Measurements from ENCODE around the gene CREM. TPM values are rescaled to one million over a fixed set of nuclear protein-coding genes. Genes with fewer than 3 reads are reported as not detected.
A peak's percentile ranks its signal among the peaks of the same experiment; 100 is the strongest.

The CREM gene
- total and polyA plus RNA-seq, 2 experiments from 2014 or later, result 40.9 to 43.8 TPM

GRCh38 chr10:35091994-35092790, 34.5 kb upstream of the CREM start (continued):
- no peak for TF ChIP-seq CREB1 (CRISPR knock-in tag; IDR thresholded peaks at IDR 0.05; ENCODE audit: low read depth)

GRCh38 chr10:35092851-35093250, 33.8 kb upstream of the CREM start:
- H3F3A ChIP-seq (replicated peaks; ENCODE audit: low read depth), result no peaks in the 10 kb centered on the region
- H3K79me2 ChIP-seq (replicated peaks; ENCODE audit: insufficient read depth), result peaks cover 19% of the 10 kb centered on the region
- TF ChIP-seq STAT1 (IDR thresholded peaks at IDR 0.05; ENCODE audit: unreplicated experiment), result no peak
- no peak for TF ChIP-seq NANOG (IDR thresholded peaks at IDR 0.05; ENCODE audit: borderline replicate concordance)
- TF ChIP-seq EZH2 (IDR thresholded peaks at IDR 0.05; ENCODE audit: low read depth, unreplicated experiment), result no peak
- TF ChIP-seq POLR2AphosphoS5 (IDR thresholded peaks at IDR 0.05; ENCODE audit: low read depth), result no peak
- TF ChIP-seq CTCF (conservative IDR thresholded peaks at IDR 0.05; ENCODE audit: low read depth in 2 of 2), result peak in 1 of 2 experiments; percentile 19; a peak in 2 of 4 replicates
- ATAC-seq (no peak), DNase-seq (ENCODE audit: low spot score) (no peak)
- no peaks in the 10 kb centered on the region for H3K9me2 ChIP-seq (ENCODE audit: insufficient read depth)
- H2AFZ ChIP-seq, result no peak overlapping the region
- no peaks in the 10 kb centered on the region for H4K20me1 ChIP-seq (replicated peaks; ENCODE audit: insufficient read depth)
- no peak overlapping the region for H3K4me3 Mint-ChIP-seq
- H3K27ac Mint-ChIP-seq, result no peak overlapping the region
- no peaks in the 10 kb centered on the region; the same call in 1 of the 2 replicates for H3K36me3 ChIP-seq (ENCODE audit: insufficient read depth)
- peaks cover 11% of the 10 kb centered on the region for H3K9me3 Mint-ChIP-seq
- peaks cover 2% of the 10 kb centered on the region for H3K27me3 Mint-ChIP-seq (ENCODE audit: insufficient read depth, low read depth, poor library complexity)
- no peak overlapping the region for H3K27ac ChIP-seq (ENCODE audit: low read depth)
- no peak overlapping the region for H3K4me2 ChIP-seq
- peaks cover 11% of the 10 kb centered on the region; the same call in 1 of the 2 replicates for H3K4me1 ChIP-seq (ENCODE audit: insufficient read depth)
- no peaks in the 10 kb centered on the region for H3K27me3 ChIP-seq (ENCODE audit: insufficient read depth)
- peaks cover 17% of the 10 kb centered on the region for H3K4me1 Mint-ChIP-seq
- H3K4me3 ChIP-seq, result no peak overlapping the region
- no peaks in the 10 kb centered on the region; the same call in 2 of the 3 replicates for H3K36me3 Mint-ChIP-seq (ENCODE audit: low read depth)

- Mint-ChIP-seq H3K36me3 (ENCODE audit: low read depth) (no peaks in the 10 kb centered on the region), H3K4me1 (peaks cover 1% of the 10 kb centered on the region; the same call in 2 of the 3 replicates), H3K9me3 (peaks cover 11% of the 10 kb centered on the region), H3K27me3 (ENCODE audit: insufficient read depth, low read depth, poor library complexity) (no peaks in the 10 kb centered on the region), H3K4me3 (no peak overlapping the region), H3K27ac (no peak overlapping the region)
- H3K27ac ChIP-seq (ENCODE audit: low read depth), result no peak overlapping the region
- no peak overlapping the region for H3K4me2 ChIP-seq
- H3F3A ChIP-seq (replicated peaks; ENCODE audit: low read depth), result no peaks in the 10 kb centered on the region
- H3K79me2 ChIP-seq (replicated peaks; ENCODE audit: insufficient read depth), result no peaks in the 10 kb centered on the region
- H3K36me3 ChIP-seq (ENCODE audit: insufficient read depth), result no peaks in the 10 kb centered on the region; the same call in 1 of the 2 replicates
- no peaks in the 10 kb centered on the region for H3K27me3 ChIP-seq (ENCODE audit: insufficient read depth)
- no peaks in the 10 kb centered on the region for H3K9me2 ChIP-seq (ENCODE audit: insufficient read depth)
- TF ChIP-seq JUNB (IDR thresholded peaks at IDR 0.05; ENCODE audit: unreplicated experiment) (no peak), POLR2AphosphoS5 (IDR thresholded peaks at IDR 0.05; ENCODE audit: low read depth) (no peak), ZNF331 (CRISPR knock-in tag; IDR thresholded peaks at IDR 0.05; ENCODE audit: low read depth) (no peak)
- H3K4me3 ChIP-seq, result no peak overlapping the region
- DNase-seq (ENCODE audit: low spot score) (no peak), ATAC-seq (no peak)
- no peak overlapping the region for H2AFZ ChIP-seq
- H4K20me1 ChIP-seq (replicated peaks; ENCODE audit: insufficient read depth), result no peaks in the 10 kb centered on the region
- no peaks in the 10 kb centered on the region for H3K4me1 ChIP-seq (ENCODE audit: insufficient read depth)
Measured at GRCh38 chr10:35096312-35096711, 30.3 kb upstream of the CREM start.

Data from GM23338 (cell line).